GM23248 (cell line): Measurements from ENCODE around the gene ZBTB45. TPM values are rescaled to one million over a fixed set of nuclear protein-coding genes. Genes with fewer than 3 reads are reported as not detected.

ENCODE experiments used
- DNase-seq: peaks from one replicate; pipeline ENCODE4 v3.0.0-alpha.2; 2015
- H2AFZ ChIP-seq: fragments of 200-600 bp; sonication (generic); 2 replicates; pipeline ENCODE4 v1.6.1; 2016; ENCODE audit warnings: antibody characterized with exemption
- H3F3A ChIP-seq: fragments of 200-600 bp; sonication (generic); 2 replicates; pipeline ENCODE4 v1.6.1; 2016; ENCODE audit warnings: mild to moderate bottlenecking, antibody characterized with exemption, mixed run types; ENCODE audit not compliant: insufficient read depth
- H3K27ac ChIP-seq: fragments of 200-600 bp; sonication (generic); 2 replicates; pipeline ENCODE4 v1.5.1; 2016; ENCODE audit warnings: mild to moderate bottlenecking
- H3K27me3 ChIP-seq: fragments of 200-600 bp; sonication (generic); replicated peaks from 2 replicates; pipeline ENCODE4 v1.6.1; 2016; ENCODE audit warnings: mild to moderate bottlenecking; ENCODE audit not compliant: insufficient read depth
- H3K36me3 ChIP-seq: fragments of 200-600 bp; sonication (generic); 2 replicates; pipeline ENCODE4 v1.6.1; 2016; ENCODE audit warnings: low read depth, mild to moderate bottlenecking
- H3K4me1 ChIP-seq: fragments of 200-600 bp; sonication (generic); 2 replicates; pipeline ENCODE4 v1.6.1; 2016; ENCODE audit warnings: mild to moderate bottlenecking; ENCODE audit not compliant: insufficient read depth
- H3K4me2 ChIP-seq: fragments of 200-600 bp; sonication (generic); one replicate; pipeline ENCODE4 v1.6.1; 2016; ENCODE audit warnings: mild to moderate bottlenecking; ENCODE audit not compliant: unreplicated experiment
- H3K4me3 ChIP-seq: fragments of 200-600 bp; sonication (generic); 2 replicates; pipeline ENCODE4 v1.5.1; 2016; ENCODE audit warnings: mild to moderate bottlenecking
- H3K79me2 ChIP-seq: fragments of 200-600 bp; sonication (generic); 2 replicates; pipeline ENCODE4 v1.6.1; 2016; ENCODE audit warnings: mild to moderate bottlenecking; ENCODE audit not compliant: insufficient read depth
- H3K9ac ChIP-seq: fragments of 200-600 bp; sonication (generic); 2 replicates; pipeline ENCODE4 v1.6.1; 2016; ENCODE audit warnings: mild to moderate bottlenecking
- H3K9me2 ChIP-seq: fragments of 200-600 bp; sonication (generic); 2 replicates; pipeline ENCODE4 v1.6.1; 2016; ENCODE audit warnings: mixed run types, mild to moderate bottlenecking, moderate library complexity; ENCODE audit not compliant: insufficient read depth
- H3K9me3 ChIP-seq: fragments of 200-600 bp; sonication (generic); one replicate; pipeline ENCODE4 v1.6.1; 2017; ENCODE audit warnings: low read depth
- H4K20me1 ChIP-seq: fragments of 200-600 bp; sonication (generic); 2 replicates; pipeline ENCODE4 v1.6.0; 2016; ENCODE audit not compliant: insufficient read depth
- EZH2 ChIP-seq: fragments of 200-600 bp; sonication (generic); IDR thresholded peaks from 2 replicates; pipeline ENCODE4 v1.6.1; 2018; ENCODE audit warnings: antibody characterized with exemption, mild to moderate bottlenecking; ENCODE audit not compliant: insufficient read depth, poor library complexity, severe bottlenecking
- EZH2phosphoT487 ChIP-seq: fragments of 200-600 bp; sonication (generic); IDR thresholded peaks from 2 replicates; pipeline ENCODE4 v1.6.1; 2018; ENCODE audit warnings: antibody characterized with exemption, moderate library complexity, mild to moderate bottlenecking, low read depth; ENCODE audit not compliant: insufficient read depth
- WGBS, 2 experiments: methylation state at CpG; one replicate each; pipeline ENCODE4 v1.1.6; 2015 to 2017; ENCODE audit warnings: low lambda C conversion rate in 2 of 2, low coverage in 1 of 2; ENCODE audit errors: missing lambda C conversion rate in 2 of 2; 5-methylcytosine and 5-hydroxymethylcytosine counted together
- in situ Hi-C: fragments of 300-500 bp; cut with MboI; formaldehyde crosslinking; loops from 2 replicates; pipeline ENCODE4 v1.15.0; 2020
- polyA plus RNA-seq: library from polyadenylated mRNA; unstranded; fragments of >200 nt; fragmentation: Nextera tagmentation; extraction: Ambion mirVana; gene quantifications from 2 replicates; pipeline ENCODE4 v1.2.1, GENCODE V29; 2016
- total RNA-seq: library from RNA; depleted of rRNA; stranded (reverse); fragments of >200 nt; shearing (Covaris generic); gene quantifications from 2 replicates; pipeline ENCODE4 v1.2.3, GENCODE V29; 2014

ZBTB45 gene
- total and polyA plus RNA-seq, 2 experiments from 2014 or later, result 9.0 to 16.0 TPM

- H4K20me1 ChIP-seq, result no peaks in the 10 kb centered on the region
- no peak for TF ChIP-seq EZH2
- TF ChIP-seq EZH2phosphoT487, result no peak
- H3K4me1 ChIP-seq, result peaks cover 7% of the 10 kb centered on the region
- no peak overlapping the region for H3K9ac ChIP-seq
- no peaks in the 10 kb centered on the region for H3K9me3 ChIP-seq
- H3K4me3 ChIP-seq, result no peak overlapping the region
- 95 to 96% methylated on average over 11 to 17 of the region's 17 CpGs for WGBS, 2 experiments
- in situ Hi-C loops, result no loop called here
- H3F3A ChIP-seq, result peaks cover 10% of the 10 kb centered on the region; the same call in 1 of the 2 replicates
- H3K4me2 ChIP-seq, result no peak overlapping the region
- H3K79me2 ChIP-seq, result peaks cover 27% of the 10 kb centered on the region
- no peak overlapping the region for H2AFZ ChIP-seq
- H3K27me3 ChIP-seq, result no peaks in the 10 kb centered on the region
- H3K27ac ChIP-seq, result no peak overlapping the region
- no peak for DNase-seq
- no peaks in the 10 kb centered on the region; the same call in 1 of the 2 replicates for H3K36me3 ChIP-seq
- H3K9me2 ChIP-seq, result no peaks in the 10 kb centered on the region
Measured at GRCh38 chr19:58469241-58470013, 50.2 kb downstream of the ZBTB45 start.

- Histone ChIP-seq H3K4me3 (peak overlapping the region; percentile 81), H3K27me3 (no peaks in the 10 kb centered on the region), H4K20me1 (no peaks in the 10 kb centered on the region), H3K36me3 (no peaks in the 10 kb centered on the region; the same call in 1 of the 2 replicates), H3K9me2 (no peaks in the 10 kb centered on the region), H3K9ac (peak overlapping the region; percentile 53), H3K27ac (no peak overlapping the region), H2AFZ (no peak overlapping the region), H3K79me2 (peaks cover 27% of the 10 kb centered on the region), H3F3A (no peaks in the 10 kb centered on the region), H3K4me2 (peak overlapping the region; percentile 57), H3K4me1 (peaks cover 5% of the 10 kb centered on the region; the same call in 1 of the 2 replicates), H3K9me3 (no peaks in the 10 kb centered on the region)
- no peak for TF ChIP-seq EZH2phosphoT487
- no peak for TF ChIP-seq EZH2
- in situ Hi-C loops, result no loop called here
- peak; percentile 27 for DNase-seq
- 37 to 41% methylated on average over 5 of the region's 5 CpGs for WGBS, 2 experiments
Measured at GRCh38 chr19:58468216-58468839, 51.3 kb downstream of the ZBTB45 start.

- in situ Hi-C loops, result no loop called here
- peak within 1 kb of the TSS; percentile 91 for H3K4me2 ChIP-seq
- H3K27ac ChIP-seq, result peak within 1 kb of the TSS; percentile 47
- peaks cover 27% of the 10 kb centered on the region for H3K79me2 ChIP-seq
- peak within 1 kb of the TSS; percentile 81 for H3K4me3 ChIP-seq
- no peaks in the 10 kb centered on the region for H3K27me3 ChIP-seq
- TF ChIP-seq EZH2phosphoT487 (no peak), EZH2 (no peak)
- H3K9me2 ChIP-seq, result no peaks in the 10 kb centered on the region
- peak within 1 kb of the TSS; percentile 97 for H2AFZ ChIP-seq
- H4K20me1 ChIP-seq, result no peaks in the 10 kb centered on the region
- H3K9me3 ChIP-seq, result no peaks in the 10 kb centered on the region
- peak; percentile 100 for DNase-seq
- WGBS, 2 experiments, result 1 to 2% methylated on average over 86 to 87 of the region's 92 CpGs
- peaks cover 5% of the 10 kb centered on the region; the same call in 1 of the 2 replicates for H3K4me1 ChIP-seq
- no peaks in the 10 kb centered on the region for H3K36me3 ChIP-seq
- no peaks in the 10 kb centered on the region for H3F3A ChIP-seq
- peak within 1 kb of the TSS; percentile 80 for H3K9ac ChIP-seq
Measured at GRCh38 chr19:58466760-58467589, 52.6 kb downstream of the ZBTB45 start, which contains the start of gene ZNF324. ZNF324 (plus strand) TSS chr19:58467080; CDS start chr19:58469186, 2,106 bp downstream.
